GM23248 (cell line): ENCODE data around the gene KIF20B. TPM values are rescaled to one million over a fixed set of nuclear protein-coding genes. Genes with fewer than 3 reads are reported as not detected.

ENCODE experiments used
- DNase-seq: peaks from one replicate; pipeline ENCODE4 v3.0.0-alpha.2; 2015
- H2AFZ ChIP-seq: fragments of 200-600 bp; sonication (generic); 2 replicates; pipeline ENCODE4 v1.6.1; 2016; ENCODE audit warnings: antibody characterized with exemption
- H3F3A ChIP-seq: fragments of 200-600 bp; sonication (generic); 2 replicates; pipeline ENCODE4 v1.6.1; 2016; ENCODE audit warnings: mild to moderate bottlenecking, antibody characterized with exemption, mixed run types; ENCODE audit not compliant: insufficient read depth
- H3K27ac ChIP-seq: fragments of 200-600 bp; sonication (generic); 2 replicates; pipeline ENCODE4 v1.5.1; 2016; ENCODE audit warnings: mild to moderate bottlenecking
- H3K27me3 ChIP-seq: fragments of 200-600 bp; sonication (generic); replicated peaks from 2 replicates; pipeline ENCODE4 v1.6.1; 2016; ENCODE audit warnings: mild to moderate bottlenecking; ENCODE audit not compliant: insufficient read depth
- H3K36me3 ChIP-seq: fragments of 200-600 bp; sonication (generic); 2 replicates; pipeline ENCODE4 v1.6.1; 2016; ENCODE audit warnings: low read depth, mild to moderate bottlenecking
- H3K4me1 ChIP-seq: fragments of 200-600 bp; sonication (generic); 2 replicates; pipeline ENCODE4 v1.6.1; 2016; ENCODE audit warnings: mild to moderate bottlenecking; ENCODE audit not compliant: insufficient read depth
- H3K4me2 ChIP-seq: fragments of 200-600 bp; sonication (generic); one replicate; pipeline ENCODE4 v1.6.1; 2016; ENCODE audit warnings: mild to moderate bottlenecking; ENCODE audit not compliant: unreplicated experiment
- H3K4me3 ChIP-seq: fragments of 200-600 bp; sonication (generic); 2 replicates; pipeline ENCODE4 v1.5.1; 2016; ENCODE audit warnings: mild to moderate bottlenecking
- H3K79me2 ChIP-seq: fragments of 200-600 bp; sonication (generic); 2 replicates; pipeline ENCODE4 v1.6.1; 2016; ENCODE audit warnings: mild to moderate bottlenecking; ENCODE audit not compliant: insufficient read depth
- H3K9ac ChIP-seq: fragments of 200-600 bp; sonication (generic); 2 replicates; pipeline ENCODE4 v1.6.1; 2016; ENCODE audit warnings: mild to moderate bottlenecking
- H3K9me2 ChIP-seq: fragments of 200-600 bp; sonication (generic); 2 replicates; pipeline ENCODE4 v1.6.1; 2016; ENCODE audit warnings: mixed run types, mild to moderate bottlenecking, moderate library complexity; ENCODE audit not compliant: insufficient read depth
- H3K9me3 ChIP-seq: fragments of 200-600 bp; sonication (generic); one replicate; pipeline ENCODE4 v1.6.1; 2017; ENCODE audit warnings: low read depth
- H4K20me1 ChIP-seq: fragments of 200-600 bp; sonication (generic); 2 replicates; pipeline ENCODE4 v1.6.0; 2016; ENCODE audit not compliant: insufficient read depth
- EZH2 ChIP-seq: fragments of 200-600 bp; sonication (generic); IDR thresholded peaks from 2 replicates; pipeline ENCODE4 v1.6.1; 2018; ENCODE audit warnings: antibody characterized with exemption, mild to moderate bottlenecking; ENCODE audit not compliant: insufficient read depth, poor library complexity, severe bottlenecking
- EZH2phosphoT487 ChIP-seq: fragments of 200-600 bp; sonication (generic); IDR thresholded peaks from 2 replicates; pipeline ENCODE4 v1.6.1; 2018; ENCODE audit warnings: antibody characterized with exemption, moderate library complexity, mild to moderate bottlenecking, low read depth; ENCODE audit not compliant: insufficient read depth
- WGBS, 2 experiments: methylation state at CpG; one replicate each; pipeline ENCODE4 v1.1.6; 2015 to 2017; ENCODE audit warnings: low lambda C conversion rate in 2 of 2, low coverage in 1 of 2; ENCODE audit errors: missing lambda C conversion rate in 2 of 2; 5-methylcytosine and 5-hydroxymethylcytosine counted together
- in situ Hi-C: fragments of 300-500 bp; cut with MboI; formaldehyde crosslinking; loops from 2 replicates; pipeline ENCODE4 v1.15.0; 2020
- polyA plus RNA-seq: library from polyadenylated mRNA; unstranded; fragments of >200 nt; fragmentation: Nextera tagmentation; extraction: Ambion mirVana; gene quantifications from 2 replicates; pipeline ENCODE4 v1.2.1, GENCODE V29; 2016
- total RNA-seq: library from RNA; depleted of rRNA; stranded (reverse); fragments of >200 nt; shearing (Covaris generic); gene quantifications from 2 replicates; pipeline ENCODE4 v1.2.3, GENCODE V29; 2014

KIF20B gene
- total and polyA plus RNA-seq, 2 experiments from 2014 or later = 8.9 to 17.1 TPM

DNA sequence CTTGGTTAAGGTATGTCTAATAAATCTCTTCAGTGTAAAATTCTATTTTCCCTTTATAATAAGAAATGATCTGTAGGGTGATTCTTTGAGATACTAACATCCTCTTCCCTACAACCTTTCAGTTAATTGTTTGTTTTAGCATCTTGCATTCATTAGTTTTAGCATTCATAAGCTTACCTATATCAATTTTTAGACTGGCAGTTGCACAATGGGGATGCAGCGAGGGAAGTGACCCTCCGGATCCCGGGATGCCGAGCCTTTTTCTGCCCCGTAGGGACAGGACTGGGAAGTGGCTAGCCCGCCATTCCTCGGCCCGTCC, 508 bp upstream of the KIF20B start:
- Histone ChIP-seq H3K9me3 (no peaks in the 10 kb centered on the region), H3K9ac (peak overlapping the region; percentile 83), H3K27ac (peak overlapping the region; percentile 78), H3K4me1 (peaks cover 26% of the 10 kb centered on the region), H3K36me3 (no peaks in the 10 kb centered on the region), H3K27me3 (no peaks in the 10 kb centered on the region), H4K20me1 (no peaks in the 10 kb centered on the region), H3K4me2 (peak overlapping the region; percentile 89), H2AFZ (peak overlapping the region; percentile 94), H3F3A (peaks cover 10% of the 10 kb centered on the region; the same call in 1 of the 2 replicates), H3K9me2 (no peaks in the 10 kb centered on the region), H3K79me2 (peaks cover 43% of the 10 kb centered on the region), H3K4me3 (peak overlapping the region; percentile 81)
- WGBS, 2 experiments = 1 to 2% methylated on average over 8 of the region's 8 CpGs
- no peak for DNase-seq
- TF ChIP-seq EZH2 (no peak), EZH2phosphoT487 (no peak)
- in situ Hi-C loops = loop anchor here (25.0 kb wide), 1 partner anchor 289 kb away; the partner anchor contains the start of gene IFIT5

GRCh38 chr10:89702121-89702480, 711 bp downstream of the KIF20B start:
- Histone ChIP-seq H3K4me3 (peak overlapping the region; percentile 81), H4K20me1 (no peaks in the 10 kb centered on the region), H3K27me3 (no peaks in the 10 kb centered on the region), H3K9ac (peak overlapping the region; percentile 83), H3K36me3 (no peaks in the 10 kb centered on the region), H3F3A (peaks cover 16% of the 10 kb centered on the region; the same call in 1 of the 2 replicates), H3K4me2 (peak overlapping the region; percentile 97), H3K27ac (peak overlapping the region; percentile 78), H2AFZ (peak overlapping the region; percentile 94), H3K9me2 (no peaks in the 10 kb centered on the region), H3K79me2 (peaks cover 55% of the 10 kb centered on the region), H3K9me3 (no peaks in the 10 kb centered on the region), H3K4me1 (peaks cover 35% of the 10 kb centered on the region)
- in situ Hi-C loops = loop anchor here (25.0 kb wide), 1 partner anchor 290 kb away; the partner anchor contains the start of gene IFIT5
- DNase-seq = peak; percentile 55
- TF ChIP-seq EZH2phosphoT487 (no peak), EZH2 (no peak)
- 1 to 2% methylated on average over 7 of the region's 7 CpGs for WGBS, 2 experiments

- no peaks in the 10 kb centered on the region for H3K27me3 ChIP-seq
- H2AFZ ChIP-seq = peak overlapping the region; percentile 78
- H3K27ac ChIP-seq = 0 out of 2 replicates have a peak overlapping the region, but pooled peaks have one; percentile 2
- H4K20me1 ChIP-seq = no peaks in the 10 kb centered on the region
- no peaks in the 10 kb centered on the region for H3K36me3 ChIP-seq
- H3K9ac ChIP-seq = no peak overlapping the region
- H3F3A ChIP-seq = peaks cover 14% of the 10 kb centered on the region; the same call in 1 of the 2 replicates
- H3K4me2 ChIP-seq = no peak overlapping the region
- H3K9me2 ChIP-seq = no peaks in the 10 kb centered on the region
- H3K79me2 ChIP-seq = peaks cover 87% of the 10 kb centered on the region
- no peak for DNase-seq
- WGBS, 2 experiments = 74 to 81% methylated on average over 3 of the region's 3 CpGs
- TF ChIP-seq EZH2 (no peak), EZH2phosphoT487 (no peak)
- peak overlapping the region; percentile 10; the same call in 1 of the 2 replicates for H3K4me3 ChIP-seq
- H3K9me3 ChIP-seq = no peaks in the 10 kb centered on the region
- in situ Hi-C loops = loop anchor here (25.0 kb wide), 1 partner anchor 293 kb away; the partner anchor contains the start of gene IFIT5
- peaks cover 36% of the 10 kb centered on the region for H3K4me1 ChIP-seq
Observed at GRCh38 chr10:89705466-89705865, 4.1 kb downstream of the KIF20B start.

GRCh38 chr10:89706011-89706410, 4.6 kb downstream of the KIF20B start:
- H3K9me2 ChIP-seq = no peaks in the 10 kb centered on the region
- peak; percentile 45 for DNase-seq

More at GRCh38 chr10:89706011-89706410, 4.6 kb downstream of the KIF20B start:
- Histone ChIP-seq H3K27ac (0 out of 2 replicates have a peak overlapping the region, but pooled peaks have one; percentile 2), H3K4me2 (peak overlapping the region; percentile 50), H2AFZ (peak overlapping the region; percentile 78), H3K36me3 (no peaks in the 10 kb centered on the region), H3K79me2 (peaks cover 93% of the 10 kb centered on the region), H3K27me3 (no peaks in the 10 kb centered on the region), H4K20me1 (no peaks in the 10 kb centered on the region), H3K9me3 (no peaks in the 10 kb centered on the region), H3K4me3 (peak overlapping the region; percentile 10; the same call in 1 of the 2 replicates), H3K4me1 (peaks cover 33% of the 10 kb centered on the region), H3F3A (peaks cover 9% of the 10 kb centered on the region; the same call in 1 of the 2 replicates), H3K9ac (peak overlapping the region; percentile 19)
- in situ Hi-C loops = loop anchor here (25.0 kb wide), 1 partner anchor 294 kb away; the partner anchor contains the start of gene IFIT5
- no peak for TF ChIP-seq EZH2
- TF ChIP-seq EZH2phosphoT487 = no peak
